Measurements from ENCODE around the gene CYLD. TPM values are rescaled to one million over a fixed set of nuclear protein-coding genes. Genes with fewer than 3 reads are reported as not detected.

Gene CYLD
- total RNA-seq, 1 donor, result 61.9 TPM

DNA sequence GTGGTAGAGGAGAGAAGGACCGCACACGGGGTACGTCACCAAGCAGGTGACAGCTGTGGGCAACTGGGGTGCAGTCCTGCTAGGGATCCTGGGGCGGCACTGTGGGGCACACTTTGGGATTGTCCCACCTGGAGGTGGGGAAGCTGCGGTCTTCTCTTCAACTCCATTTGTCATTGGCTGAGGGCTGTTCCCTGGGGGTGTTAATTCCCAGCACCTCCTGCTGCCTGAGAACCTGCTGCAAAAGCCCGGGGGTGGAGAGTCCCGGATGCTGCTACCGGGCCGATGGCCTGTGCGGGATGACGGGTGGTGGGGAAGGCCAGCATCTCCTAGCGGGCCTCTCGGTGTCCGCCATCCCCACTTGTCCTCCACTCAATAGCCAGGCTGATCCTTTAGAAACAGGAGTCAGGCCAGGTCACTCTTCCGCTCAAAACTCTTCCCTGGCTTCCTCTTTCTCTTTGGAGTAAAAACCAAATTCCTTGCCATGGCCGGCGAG lies 100.2 kb downstream of the CYLD start:
- Histone ChIP-seq H3K4me3 (ENCODE audit: insufficient read depth, low read length) (no peak overlapping the region), H3K9me3 (ENCODE audit: low read depth, low read length) (no peaks in the 10 kb centered on the region), H3K4me2 (ENCODE audit: insufficient read depth, low read length) (no peak overlapping the region), H3K4me1 (ENCODE audit: insufficient read depth, low read length) (no peaks in the 10 kb centered on the region), H4K20me1 (ENCODE audit: insufficient read depth, low read length) (no peaks in the 10 kb centered on the region), H3K27ac (ENCODE audit: low read depth, low read length) (no peak overlapping the region), H2AFZ (ENCODE audit: low read length) (no peak overlapping the region), H3K27me3 (ENCODE audit: insufficient read depth, low read length) (peaks cover 3% of the 10 kb centered on the region), H3K36me3 (ENCODE audit: insufficient read depth, low read length) (no peaks in the 10 kb centered on the region), H3K79me2 (ENCODE audit: insufficient read depth, low read length) (no peaks in the 10 kb centered on the region)
- TF ChIP-seq, protein P1, sequence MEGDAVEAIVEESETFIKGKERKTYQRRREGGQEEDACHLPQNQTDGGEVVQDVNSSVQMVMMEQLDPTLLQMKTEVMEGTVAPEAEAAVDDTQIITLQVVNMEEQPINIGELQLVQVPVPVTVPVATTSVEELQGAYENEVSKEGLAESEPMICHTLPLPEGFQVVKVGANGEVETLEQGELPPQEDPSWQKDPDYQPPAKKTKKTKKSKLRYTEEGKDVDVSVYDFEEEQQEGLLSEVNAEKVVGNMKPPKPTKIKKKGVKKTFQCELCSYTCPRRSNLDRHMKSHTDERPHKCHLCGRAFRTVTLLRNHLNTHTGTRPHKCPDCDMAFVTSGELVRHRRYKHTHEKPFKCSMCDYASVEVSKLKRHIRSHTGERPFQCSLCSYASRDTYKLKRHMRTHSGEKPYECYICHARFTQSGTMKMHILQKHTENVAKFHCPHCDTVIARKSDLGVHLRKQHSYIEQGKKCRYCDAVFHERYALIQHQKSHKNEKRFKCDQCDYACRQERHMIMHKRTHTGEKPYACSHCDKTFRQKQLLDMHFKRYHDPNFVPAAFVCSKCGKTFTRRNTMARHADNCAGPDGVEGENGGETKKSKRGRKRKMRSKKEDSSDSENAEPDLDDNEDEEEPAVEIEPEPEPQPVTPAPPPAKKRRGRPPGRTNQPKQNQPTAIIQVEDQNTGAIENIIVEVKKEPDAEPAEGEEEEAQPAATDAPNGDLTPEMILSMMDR (IDR thresholded peaks at IDR 0.05; ENCODE audit: extremely low read depth, low read depth, low read length), result no peak
- DNase-seq (ENCODE audit: insufficient read length, low spot score, missing footprints), result no peak

DNA sequence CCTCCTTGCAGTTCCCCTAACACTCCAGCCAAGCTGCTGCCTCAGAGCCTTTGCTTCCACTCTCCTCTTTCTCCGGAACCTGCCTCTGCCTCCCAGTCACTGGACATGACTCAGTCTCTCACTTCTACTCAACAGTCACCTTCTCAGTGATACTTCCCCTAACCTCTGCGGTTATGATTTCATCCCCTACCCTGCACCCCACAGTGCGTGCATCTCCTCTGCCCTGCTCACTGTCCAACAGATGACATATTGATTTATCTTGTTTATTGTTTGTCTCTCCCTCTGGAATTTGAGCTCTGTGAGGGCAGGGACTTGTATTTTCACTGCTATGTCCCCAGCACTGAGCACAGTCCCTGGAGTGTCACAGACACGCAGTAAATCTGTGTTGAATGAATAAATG lies 100.7 kb downstream of the CYLD start:
- no peaks in the 10 kb centered on the region for H3K36me3 ChIP-seq (ENCODE audit: insufficient read depth, low read length)
- no peak overlapping the region for H3K27ac ChIP-seq (ENCODE audit: low read depth, low read length)
- H3K4me3 ChIP-seq (ENCODE audit: insufficient read depth, low read length), result no peak overlapping the region
- H3K4me1 ChIP-seq (ENCODE audit: insufficient read depth, low read length), result no peaks in the 10 kb centered on the region
- no peak overlapping the region for H2AFZ ChIP-seq (ENCODE audit: low read length)
- H3K79me2 ChIP-seq (ENCODE audit: insufficient read depth, low read length), result no peaks in the 10 kb centered on the region
- TF ChIP-seq, protein P1 (IDR thresholded peaks at IDR 0.05; ENCODE audit: extremely low read depth, low read depth, low read length), result no peak
- no peaks in the 10 kb centered on the region for H4K20me1 ChIP-seq (ENCODE audit: insufficient read depth, low read length)
- no peak overlapping the region for H3K4me2 ChIP-seq (ENCODE audit: insufficient read depth, low read length)
- DNase-seq (ENCODE audit: insufficient read length, low spot score, missing footprints), result no peak
- no peaks in the 10 kb centered on the region for H3K9me3 ChIP-seq (ENCODE audit: low read depth, low read length)
- peaks cover 3% of the 10 kb centered on the region for H3K27me3 ChIP-seq (ENCODE audit: insufficient read depth, low read length)

DNA sequence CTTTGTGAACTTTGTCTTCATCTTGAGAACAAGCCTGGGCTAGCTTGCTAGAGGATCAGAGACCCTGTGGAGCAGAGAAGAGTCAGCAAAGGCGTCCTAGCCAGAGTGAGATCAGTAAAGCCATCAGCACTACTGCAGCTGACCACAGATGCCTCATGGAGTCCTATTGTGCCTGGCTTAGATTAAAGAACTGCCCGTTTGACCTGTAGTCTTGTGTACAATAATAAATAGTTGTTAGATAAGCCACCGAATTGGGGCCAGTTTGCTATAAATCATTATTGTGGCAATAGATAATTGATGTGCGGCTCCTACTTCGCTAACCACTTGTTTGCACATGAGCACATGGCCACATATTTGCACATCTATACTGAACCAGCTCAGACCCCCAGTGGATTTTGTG lies 103.0 kb downstream of the CYLD start:
- no peaks in the 10 kb centered on the region for H4K20me1 ChIP-seq (ENCODE audit: insufficient read depth, low read length)
- H3K4me3 ChIP-seq (ENCODE audit: insufficient read depth, low read length), result no peak overlapping the region
- H3K4me2 ChIP-seq (ENCODE audit: insufficient read depth, low read length), result no peak overlapping the region
- no peak overlapping the region for H3K27ac ChIP-seq (ENCODE audit: low read depth, low read length)
- DNase-seq (ENCODE audit: insufficient read length, low spot score, missing footprints), result no peak
- no peaks in the 10 kb centered on the region for H3K4me1 ChIP-seq (ENCODE audit: insufficient read depth, low read length)
- H3K36me3 ChIP-seq (ENCODE audit: insufficient read depth, low read length), result no peaks in the 10 kb centered on the region
- H2AFZ ChIP-seq (ENCODE audit: low read length), result no peak overlapping the region
- TF ChIP-seq, protein P1 (IDR thresholded peaks at IDR 0.05; ENCODE audit: extremely low read depth, low read depth, low read length), result no peak
- H3K27me3 ChIP-seq (ENCODE audit: insufficient read depth, low read length), result peaks cover 3% of the 10 kb centered on the region
- no peaks in the 10 kb centered on the region for H3K79me2 ChIP-seq (ENCODE audit: insufficient read depth, low read length)
- no peaks in the 10 kb centered on the region for H3K9me3 ChIP-seq (ENCODE audit: low read depth, low read length)

DNA sequence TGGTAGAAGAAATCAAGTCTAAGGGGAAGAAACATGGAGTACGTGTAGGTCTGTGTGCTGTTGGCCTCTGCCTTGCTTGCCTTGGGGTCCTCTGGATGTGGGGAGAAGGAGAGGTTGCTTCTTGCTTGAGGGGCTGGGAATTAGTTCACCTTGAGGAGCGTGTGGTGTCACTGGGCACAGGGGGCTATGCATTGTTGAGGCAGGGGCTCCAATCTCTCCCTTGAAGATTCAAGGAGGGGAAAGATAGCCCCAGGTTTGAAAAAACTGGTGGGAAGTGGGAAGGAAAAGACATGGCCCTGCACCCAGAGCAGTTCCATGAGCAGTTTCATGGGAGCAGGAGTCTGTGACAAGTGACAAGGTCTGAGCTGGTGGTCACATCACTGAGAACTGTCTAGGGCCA lies 103.4 kb downstream of the CYLD start:
- Histone ChIP-seq H2AFZ (ENCODE audit: low read length) (no peak overlapping the region), H3K9me3 (ENCODE audit: low read depth, low read length) (no peaks in the 10 kb centered on the region), H3K27ac (ENCODE audit: low read depth, low read length) (no peak overlapping the region), H3K36me3 (ENCODE audit: insufficient read depth, low read length) (no peaks in the 10 kb centered on the region), H3K4me2 (ENCODE audit: insufficient read depth, low read length) (no peak overlapping the region), H3K4me3 (ENCODE audit: insufficient read depth, low read length) (no peak overlapping the region), H3K4me1 (ENCODE audit: insufficient read depth, low read length) (no peaks in the 10 kb centered on the region), H4K20me1 (ENCODE audit: insufficient read depth, low read length) (no peaks in the 10 kb centered on the region), H3K79me2 (ENCODE audit: insufficient read depth, low read length) (no peaks in the 10 kb centered on the region), H3K27me3 (ENCODE audit: insufficient read depth, low read length) (peaks cover 3% of the 10 kb centered on the region)
- DNase-seq (ENCODE audit: insufficient read length, low spot score, missing footprints), result no peak
- TF ChIP-seq, protein P1 (IDR thresholded peaks at IDR 0.05; ENCODE audit: extremely low read depth, low read depth, low read length), result no peak

Measured in osteoblast (primary cell).